DMS153 treated with DMSO at 0.1 percent for 48 hours (cell line): Measurements from ENCODE around the gene CD70.
"Not testable (repeated sequence)": the region's sequence is repeated elsewhere in the genome, so short reads cannot be mapped to it uniquely, and the experiment has no call there.

Source experiments
- DNase-seq: peaks from one replicate; lab custom pipeline; 2025; ENCODE audit not compliant: unreplicated experiment; lab: John Stamatoyannopoulos, UW

CD70 gene

DNA sequence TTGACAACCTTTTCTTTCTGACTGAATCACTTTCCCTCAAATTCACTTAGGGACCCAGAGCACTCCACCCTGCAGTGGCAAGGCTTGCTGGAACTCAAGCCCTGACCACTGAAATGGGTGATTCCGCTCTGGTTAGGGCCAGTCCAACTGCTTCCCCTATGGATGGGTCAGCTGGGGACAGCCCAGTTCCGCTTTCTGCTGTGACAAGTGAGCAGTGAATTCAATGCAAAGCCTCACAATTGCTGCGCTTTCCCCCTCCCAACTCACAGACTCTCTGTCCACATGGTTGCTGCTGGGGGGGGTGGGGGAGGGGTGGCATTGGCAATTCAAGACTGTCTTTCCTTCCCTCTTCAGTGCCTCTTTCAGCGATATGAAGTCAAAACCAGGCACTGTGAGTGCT lies 18.7 kb downstream of the CD70 start:
- no peak for DNase-seq

GRCh38 chr19:6571167-6571566 lies 19.8 kb downstream of the CD70 start:
- no peak for DNase-seq

- no peak for DNase-seq
Observed at GRCh38 chr19:6570764-6571163, 20.2 kb downstream of the CD70 start.

GRCh38 chr19:6568816-6569215 lies 22.1 kb downstream of the CD70 start:
- no peak for DNase-seq

- no peak for DNase-seq
Observed at GRCh38 chr19:6568010-6568526, 22.9 kb downstream of the CD70 start.

DNA sequence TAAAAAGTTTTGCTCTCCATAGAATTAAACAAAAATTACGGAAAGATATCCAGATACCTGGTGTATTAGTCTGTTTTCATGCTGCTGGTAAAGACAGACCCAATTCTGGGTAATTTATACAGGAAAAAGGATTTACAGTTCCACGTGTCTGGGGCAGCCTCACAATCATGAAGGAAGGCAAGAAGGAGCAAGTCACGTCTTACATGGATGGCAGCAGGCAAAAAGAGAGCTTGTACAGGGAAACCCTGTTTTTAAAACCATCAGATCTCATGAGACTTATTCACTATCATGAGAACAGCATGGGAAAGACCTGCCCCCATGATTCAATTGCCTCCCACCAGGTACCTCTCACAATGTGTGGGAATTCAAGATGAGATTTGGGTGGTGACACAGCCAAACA lies 24.2 kb downstream of the CD70 start:
- not testable (repeated sequence) for DNase-seq

- no peak for DNase-seq
Observed at GRCh38 chr19:6564393-6564792, 26.6 kb downstream of the CD70 start.

GRCh38 chr19:6562437-6562836 lies 28.5 kb downstream of the CD70 start:
- not testable (repeated sequence) for DNase-seq

DNA sequence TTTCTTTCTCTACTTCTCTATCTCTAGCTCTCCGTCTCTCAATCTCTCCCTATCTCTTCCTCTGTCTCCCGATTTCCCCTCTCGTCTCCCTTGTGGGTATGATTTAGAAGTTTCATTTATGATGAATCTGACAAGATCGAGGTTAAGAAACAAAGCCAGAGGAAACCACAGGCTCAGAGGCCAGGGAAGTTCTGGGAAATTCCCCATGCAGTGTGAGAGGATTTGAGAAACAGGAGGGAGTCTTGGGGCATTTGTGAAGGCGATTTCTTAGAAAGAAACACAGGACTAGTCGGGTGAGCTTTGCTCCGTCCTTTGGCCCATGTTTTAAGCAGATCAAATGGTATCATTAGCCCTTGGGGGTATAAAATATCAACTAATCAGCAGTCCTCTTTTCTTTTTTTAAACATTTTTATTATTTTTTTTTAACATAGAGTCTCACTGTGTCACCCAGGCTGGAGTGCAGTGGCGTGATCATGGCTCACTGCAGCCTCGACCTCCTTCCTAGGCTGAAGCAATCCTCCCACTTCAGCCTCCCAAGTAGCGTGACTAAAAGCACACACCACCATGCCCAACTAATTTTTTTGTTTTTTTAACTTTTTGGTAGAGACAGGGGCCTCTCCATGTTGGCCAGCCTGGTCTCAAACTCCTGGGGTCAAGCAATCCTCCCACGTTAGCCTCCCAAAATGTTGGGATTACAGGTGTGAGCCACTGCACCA lies 34.3 kb downstream of the CD70 start:
- no peak for DNase-seq

GRCh38 chr19:6556043-6556449 lies 34.9 kb downstream of the CD70 start:
- DNase-seq, result no peak

DNA sequence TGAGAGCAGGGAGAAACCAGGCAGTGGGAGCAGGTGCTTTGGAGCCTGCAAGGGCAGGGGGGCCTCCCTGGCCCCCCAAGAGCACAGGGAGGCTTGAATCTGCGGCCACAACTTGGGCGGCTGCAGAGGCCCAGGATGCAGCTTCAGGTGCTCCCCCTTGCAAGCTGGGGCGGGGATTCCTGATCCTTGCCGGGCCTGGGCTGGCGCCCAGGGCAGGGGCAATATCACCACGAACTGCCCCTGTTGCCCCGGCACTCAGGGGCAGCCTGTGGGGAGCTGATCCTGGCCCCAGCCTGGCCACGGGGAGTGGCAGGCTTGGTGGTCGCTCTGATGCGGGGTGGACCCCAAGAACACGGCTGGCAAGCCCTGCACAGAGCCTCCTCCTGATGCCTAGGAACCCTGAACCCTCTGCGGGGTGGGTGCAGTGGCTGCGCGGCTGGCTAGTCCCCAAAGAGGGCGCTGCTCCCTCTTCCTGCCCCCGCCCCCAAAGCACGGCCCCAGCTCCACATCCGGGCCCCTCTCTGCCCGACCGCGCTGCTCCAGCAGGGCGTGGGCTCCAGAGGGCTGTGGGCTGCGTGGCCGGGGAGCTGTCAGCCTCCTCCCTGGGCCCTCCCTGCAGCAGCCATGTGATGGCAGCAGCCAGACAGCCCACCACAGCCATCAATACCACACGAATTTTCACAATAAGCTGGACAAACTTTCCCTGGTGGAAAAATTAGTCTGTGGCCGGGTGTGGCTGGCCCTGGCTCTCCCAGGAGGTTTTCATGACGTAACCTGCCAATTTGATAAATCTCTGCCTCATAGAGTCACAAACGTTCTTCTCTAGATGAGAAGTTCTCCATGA lies 39.1 kb downstream of the CD70 start:
- DNase-seq, result no peak

DNA sequence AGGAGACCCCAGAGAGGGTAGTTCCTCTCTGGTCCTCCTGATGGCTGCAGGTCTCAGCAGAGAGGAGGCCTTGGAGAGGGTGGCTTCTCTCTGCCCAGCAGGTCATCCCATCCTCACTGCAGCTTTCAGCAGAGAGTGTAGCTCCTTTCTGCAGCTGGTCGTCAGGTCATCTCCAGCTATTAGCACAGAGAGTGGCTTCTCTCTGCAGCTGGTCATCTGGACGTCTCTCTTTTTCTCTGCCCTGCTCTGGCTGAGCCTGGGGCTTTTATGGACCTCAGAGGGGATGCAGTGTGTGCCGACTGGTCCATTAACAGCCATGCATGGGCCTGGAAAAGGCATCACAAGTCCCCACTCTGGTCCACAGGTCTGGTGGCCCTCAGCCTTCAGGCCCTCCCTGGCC lies 39.9 kb downstream of the CD70 start:
- DNase-seq, result no peak

GRCh38 chr19:6550679-6551078 lies 40.3 kb downstream of the CD70 start:
- not testable (repeated sequence) for DNase-seq

DNA sequence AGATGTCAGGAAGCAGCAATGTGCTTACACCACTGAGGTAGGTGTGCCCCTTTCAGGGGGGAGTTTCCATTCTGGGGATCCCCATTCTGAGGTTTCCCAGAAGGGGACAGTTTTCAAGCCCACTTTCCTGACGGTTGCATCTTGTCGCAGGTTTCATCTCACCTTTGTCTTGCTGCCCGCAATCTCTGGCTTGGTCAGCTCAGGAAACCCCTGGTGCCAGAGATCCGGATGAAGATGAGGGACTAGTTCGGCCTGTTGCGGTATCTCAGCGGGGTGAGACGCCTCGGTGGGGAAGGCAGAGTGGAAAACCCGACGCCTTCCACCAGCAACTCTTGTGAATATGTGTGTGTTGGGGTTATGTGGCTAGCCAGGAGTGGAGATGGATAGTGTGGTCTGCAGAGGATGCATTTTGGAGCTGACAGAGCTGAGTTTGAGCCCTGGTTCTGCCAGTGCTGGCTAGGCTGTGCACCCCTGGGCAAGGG lies 47.0 kb downstream of the CD70 start:
- no peak for DNase-seq

DNA sequence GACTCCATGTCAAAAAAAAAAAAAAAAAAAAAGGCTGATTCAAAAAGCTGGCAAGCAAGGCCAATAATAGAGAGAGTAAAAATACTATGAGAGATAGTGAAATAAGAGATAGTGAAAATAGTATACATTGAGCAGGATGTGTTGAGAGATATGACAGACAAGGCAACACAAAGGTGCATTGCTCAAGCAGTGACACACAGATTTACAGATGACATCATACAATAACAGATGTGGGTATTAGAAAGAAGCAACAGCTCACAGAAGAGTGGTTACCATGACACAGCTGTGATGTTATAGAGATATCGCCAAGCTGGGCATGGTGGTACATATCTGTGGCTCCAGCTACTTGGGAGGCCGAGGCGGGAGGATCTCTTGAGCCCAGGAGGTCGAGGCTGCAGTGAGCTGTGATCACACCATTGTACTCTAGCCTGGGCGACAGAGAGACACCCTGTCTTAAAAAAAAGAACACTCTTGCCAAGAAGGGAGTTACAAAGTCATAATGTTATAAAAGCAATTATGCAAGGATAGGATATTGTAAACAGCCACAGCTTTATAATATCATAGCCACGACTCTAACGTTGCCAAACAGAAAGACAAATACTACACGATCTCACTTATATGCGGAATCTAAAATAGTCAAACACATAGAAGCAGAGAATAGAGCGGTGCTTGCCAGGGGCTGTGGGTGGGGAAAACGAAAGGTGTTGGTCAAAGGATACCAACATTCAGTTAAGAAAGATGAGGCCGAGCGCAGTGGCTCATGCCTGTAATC lies 49.8 kb downstream of the CD70 start:
- no peak for DNase-seq

- no peak for DNase-seq
Observed at GRCh38 chr19:6539514-6539913, 51.4 kb downstream of the CD70 start.
